HepG2 (cell line): Measurements from ENCODE around the gene CARD9. TPM values are rescaled to one million over a fixed set of nuclear protein-coding genes. Genes with fewer than 3 reads are reported as not detected.

Experiments used
- DZIP1 ChIP-seq: sonication (generic); formaldehyde crosslinking; IDR thresholded peaks from 2 replicates; pipeline ENCODE4 v1.5.0; 2020; ENCODE audit warnings: mild to moderate bottlenecking, missing genetic modification reagents
- KIAA2018 ChIP-seq: sonication (generic); formaldehyde crosslinking; IDR thresholded peaks from 2 replicates; pipeline ENCODE4 v1.5.0; 2020; ENCODE audit warnings: mild to moderate bottlenecking, missing genetic modification reagents, borderline replicate concordance
- MYPOP ChIP-seq: sonication (generic); formaldehyde crosslinking; IDR thresholded peaks from 2 replicates; pipeline ENCODE4 v1.8.1; 2023; ENCODE audit warnings: mild to moderate bottlenecking, moderate library complexity, missing genetic modification reagents
- NRL ChIP-seq: sonication (generic); formaldehyde crosslinking; IDR thresholded peaks from 2 replicates; pipeline ENCODE4 v1.5.0; 2020; ENCODE audit warnings: missing genetic modification reagents, mild to moderate bottlenecking, moderate library complexity, borderline replicate concordance
- POLR2AphosphoS2 ChIP-seq: IDR thresholded peaks from 2 replicates; pipeline ENCODE4 v1.6.1; 2011; ENCODE audit warnings: low read depth, low read length, improper control_type of control experiment
- ZNF280B ChIP-seq: sonication (generic); formaldehyde crosslinking; IDR thresholded peaks from 2 replicates; pipeline ENCODE4 v1.5.0; 2020; ENCODE audit warnings: missing genetic modification reagents, mild to moderate bottlenecking, borderline replicate concordance
- ZNF570 ChIP-seq: sonication (generic); formaldehyde crosslinking; IDR thresholded peaks from 2 replicates; pipeline ENCODE4 v1.4.0; 2020; ENCODE audit warnings: mild to moderate bottlenecking, missing genetic modification reagents, borderline replicate concordance
- ZNF720 ChIP-seq: sonication (generic); formaldehyde crosslinking; IDR thresholded peaks from 2 replicates; pipeline ENCODE4 v1.4.0; 2020; ENCODE audit warnings: missing genetic modification reagents
- ZNF749 ChIP-seq: sonication (generic); formaldehyde crosslinking; IDR thresholded peaks from 2 replicates; pipeline ENCODE4 v1.8.0; 2022; ENCODE audit warnings: mild to moderate bottlenecking, missing genetic modification reagents, moderate library complexity, borderline replicate concordance
- polyA plus RNA-seq, 8 experiments: library from polyadenylated mRNA; depleted of rRNA in 3 of 8; stranded (reverse) in 7 of 8; unstranded in 1 of 8; fragments of >200 nt; fragmentation: Illumina TruSeq in 4 of 8; extraction: Trizol in 4 of 8; gene quantifications; 2 replicates each; pipeline versions ENCODE4 v1.2.1 to v1.2.3, GENCODE V29; 2011 to 2016; ENCODE audit warnings: low read depth in 4 of 8, missing spikeins in 1 of 8, mixed read lengths in 1 of 8; ENCODE audit not compliant: insufficient read depth in 1 of 8
- total RNA-seq, 5 experiments: library from RNA; depleted of rRNA; stranded (reverse); fragments of >200 nt; fragmentation: Illumina TruSeq; extraction: Trizol; gene quantifications; 2 replicates each; pipeline ENCODE4 v1.2.3, GENCODE V29; 2016; ENCODE audit warnings: low read depth in 1 of 5

The CARD9 gene
- total and polyA plus RNA-seq, 2 of the 13 experiments (the other 11 are each of a cell fraction or from before 2014, with no cell fraction given) = 3.3 to 7.4 TPM

- no peak for TF ChIP-seq DZIP1 (CRISPR knock-in tag)
- no peak for TF ChIP-seq MYPOP (CRISPR knock-in tag)
- TF ChIP-seq ZNF570 = no peak
- no peak for TF ChIP-seq KIAA2018 (CRISPR knock-in tag)
- no peak for TF ChIP-seq POLR2AphosphoS2
- no peak for TF ChIP-seq ZNF749
- TF ChIP-seq ZNF720 (CRISPR knock-in tag) = no peak
- no peak; the same call in 1 of the 2 replicates for TF ChIP-seq ZNF280B (CRISPR knock-in tag)
- TF ChIP-seq NRL = no peak; the same call in 1 of the 2 replicates
These were observed 26.8 kb upstream of the CARD9 start, which contains the start of gene SNAPC4 (continued) for GRCh38 chr9:136400038-136400834.
